Measurements from ENCODE around the gene YDJC.
A peak's percentile ranks its signal among the peaks of the same experiment; 100 is the strongest.
"Not testable (repeated sequence)": the region's sequence is repeated elsewhere in the genome, so short reads cannot be mapped to it uniquely, and the experiment has no call there.

Gene YDJC

DNA sequence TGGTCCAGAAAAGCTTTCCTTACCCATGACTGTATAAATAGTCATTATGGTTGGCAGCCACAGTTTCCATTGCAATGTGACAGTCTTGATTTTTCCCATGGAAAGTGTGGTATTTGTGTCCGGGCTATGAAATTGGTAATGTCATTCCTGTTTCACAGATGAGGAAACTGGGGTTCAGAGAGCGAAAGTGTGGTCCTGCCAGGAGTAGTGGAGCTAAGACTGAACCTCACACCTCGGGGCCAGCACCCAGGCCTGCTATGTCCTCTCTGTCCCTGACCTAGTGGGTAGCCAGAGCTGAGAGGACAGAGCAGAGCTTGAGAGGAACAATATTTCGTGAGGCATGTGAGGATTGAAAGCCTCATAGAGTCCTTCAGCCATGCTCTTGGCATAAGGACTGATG, 1.2 kb upstream of the YDJC start:
- no peak for DNase-seq

- DNase-seq = no peak
Observed at GRCh38 chr22:21628386-21629254, 1.2 kb downstream of the YDJC start.

DNA sequence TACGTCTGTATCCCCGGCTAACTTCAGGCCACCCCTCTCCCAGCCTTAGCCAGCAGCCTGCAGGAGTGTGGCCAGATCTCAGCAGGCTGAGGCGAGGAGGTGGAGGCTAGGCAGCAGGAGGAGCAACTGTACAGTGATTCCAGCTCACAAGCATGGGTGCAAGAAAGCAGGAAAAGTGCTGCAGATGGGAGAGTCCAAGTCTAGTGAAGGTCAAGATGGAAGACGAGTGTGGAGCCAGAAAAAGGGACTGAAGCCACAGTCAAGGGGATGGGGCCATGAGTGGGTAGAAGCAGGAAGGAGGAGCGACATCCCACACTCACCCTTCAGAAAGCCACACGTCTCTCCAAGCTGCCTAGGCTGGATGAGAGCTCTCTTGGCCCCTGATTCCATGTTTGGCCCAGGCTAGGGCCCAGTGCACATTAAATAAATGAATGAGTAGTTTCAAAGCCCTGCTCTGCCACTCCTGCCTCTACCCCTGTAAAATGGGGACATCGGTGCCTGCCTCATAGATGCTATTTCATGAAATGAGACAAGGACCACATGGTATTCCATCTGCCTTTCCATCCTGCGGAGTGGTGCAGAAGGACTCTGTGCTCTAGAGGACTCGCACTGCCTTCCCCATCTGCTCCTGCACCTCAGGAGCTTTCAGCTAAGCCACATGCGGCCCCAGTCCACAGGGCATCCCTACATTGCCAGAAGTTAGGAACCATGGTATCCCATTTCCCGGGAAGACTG, 2.9 kb downstream of the YDJC start:
- DNase-seq = no peak

- no peak for DNase-seq
Observed at GRCh38 chr22:21626073-21626734, 3.6 kb downstream of the YDJC start.

GRCh38 chr22:21624880-21625791, 4.7 kb downstream of the YDJC start:
- DNase-seq = no peak

- DNase-seq = peak; percentile 49
Observed at GRCh38 chr22:21624120-21624879, 5.5 kb downstream of the YDJC start.

DNA sequence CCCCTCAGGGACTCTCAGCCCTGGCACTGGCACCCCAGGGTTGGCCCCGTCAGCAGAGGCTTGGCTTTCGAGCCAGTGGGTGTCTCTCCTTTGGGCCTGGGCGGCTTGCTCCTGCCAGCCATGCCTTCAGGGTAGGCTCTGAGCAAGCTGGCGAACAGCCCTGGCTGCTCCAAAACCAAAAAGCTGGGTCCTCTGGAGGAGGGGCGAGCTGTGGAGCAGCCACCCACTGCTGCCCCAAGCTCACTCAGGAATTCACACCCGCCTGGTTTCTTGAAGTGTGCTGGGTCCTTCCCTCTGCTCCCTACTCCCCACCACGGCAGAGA, 6.2 kb downstream of the YDJC start:
- no peak for DNase-seq

GRCh38 chr22:21622919-21623647, 6.7 kb downstream of the YDJC start:
- DNase-seq = no peak

GRCh38 chr22:21622011-21622918, 7.6 kb downstream of the YDJC start:
- DNase-seq = no peak

GRCh38 chr22:21621025-21621424, 8.8 kb downstream of the YDJC start:
- DNase-seq = no peak

DNA sequence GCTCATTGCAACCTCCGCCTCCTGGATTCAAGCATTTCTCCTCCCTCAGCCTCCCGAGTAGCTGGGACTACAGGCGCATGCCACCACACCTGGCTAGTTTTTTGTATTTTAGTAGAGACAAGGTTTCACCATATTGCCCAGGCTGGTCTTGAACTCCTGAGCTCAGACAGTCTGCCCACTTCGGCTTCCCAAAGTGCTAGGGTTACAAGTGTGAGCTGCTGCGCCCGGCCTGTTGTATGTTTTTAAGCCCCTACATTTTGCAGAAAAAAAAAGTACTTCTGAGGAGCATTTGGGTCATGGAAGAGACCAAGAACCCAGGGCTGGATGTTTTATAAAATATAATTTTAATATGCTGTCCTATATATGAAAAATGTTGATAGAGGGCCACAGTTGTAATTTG, 12.5 kb downstream of the YDJC start:
- DNase-seq = not testable (repeated sequence)

DNA sequence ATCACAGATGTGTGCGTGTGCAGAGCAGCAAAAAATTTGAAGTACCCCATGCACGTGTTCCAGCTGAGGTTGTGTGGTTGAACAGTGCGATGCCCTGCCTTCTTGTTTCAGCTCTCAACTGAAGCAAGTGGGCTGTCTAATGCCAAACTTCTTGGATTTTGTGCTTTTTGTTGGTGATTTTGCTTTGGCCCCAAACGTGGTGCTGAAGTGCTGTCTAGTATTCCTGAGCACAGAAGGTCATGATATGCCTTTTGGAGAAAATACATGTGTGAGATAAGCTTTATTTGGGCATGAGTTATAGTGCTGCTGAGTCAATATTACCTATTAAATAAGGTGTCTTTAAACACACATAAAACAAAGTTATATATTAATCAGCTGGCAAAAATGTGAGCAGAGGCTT, 14.1 kb downstream of the YDJC start:
- no peak for DNase-seq

DNA sequence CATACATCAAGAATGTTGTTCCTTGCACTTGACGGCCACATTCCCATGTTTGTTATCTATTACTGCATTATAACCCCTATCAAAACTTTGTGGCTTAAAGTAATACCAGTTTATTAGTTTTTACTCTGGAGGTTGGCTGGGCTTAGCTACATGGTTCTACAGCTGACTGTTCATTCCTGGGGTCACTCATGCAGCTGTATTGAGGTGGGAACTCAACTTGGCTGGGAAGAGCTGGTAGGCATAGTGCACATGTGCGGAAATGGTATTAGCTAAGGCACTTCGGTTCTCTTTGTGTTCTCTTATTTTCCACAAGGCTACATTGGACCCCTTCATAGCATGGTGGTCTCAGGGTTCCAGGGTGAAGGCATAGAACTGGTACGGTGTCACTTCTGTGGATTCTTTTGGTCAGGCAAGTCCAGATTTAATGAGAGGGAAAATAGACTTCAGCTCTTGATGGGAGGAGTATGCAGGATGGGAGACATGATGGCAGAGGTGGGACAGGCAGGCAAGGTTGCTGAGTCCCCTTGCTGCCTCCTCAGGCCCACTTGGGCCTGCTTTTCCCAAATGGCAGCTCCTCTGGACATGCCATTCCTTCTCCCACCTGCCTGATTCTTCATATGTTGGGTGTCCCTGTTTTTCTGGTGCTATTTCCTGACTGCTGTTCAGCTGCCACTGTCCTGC, 16.1 kb downstream of the YDJC start:
- DNase-seq = no peak

GRCh38 chr22:21612858-21613257, 17.0 kb downstream of the YDJC start:
- DNase-seq = no peak

DNA sequence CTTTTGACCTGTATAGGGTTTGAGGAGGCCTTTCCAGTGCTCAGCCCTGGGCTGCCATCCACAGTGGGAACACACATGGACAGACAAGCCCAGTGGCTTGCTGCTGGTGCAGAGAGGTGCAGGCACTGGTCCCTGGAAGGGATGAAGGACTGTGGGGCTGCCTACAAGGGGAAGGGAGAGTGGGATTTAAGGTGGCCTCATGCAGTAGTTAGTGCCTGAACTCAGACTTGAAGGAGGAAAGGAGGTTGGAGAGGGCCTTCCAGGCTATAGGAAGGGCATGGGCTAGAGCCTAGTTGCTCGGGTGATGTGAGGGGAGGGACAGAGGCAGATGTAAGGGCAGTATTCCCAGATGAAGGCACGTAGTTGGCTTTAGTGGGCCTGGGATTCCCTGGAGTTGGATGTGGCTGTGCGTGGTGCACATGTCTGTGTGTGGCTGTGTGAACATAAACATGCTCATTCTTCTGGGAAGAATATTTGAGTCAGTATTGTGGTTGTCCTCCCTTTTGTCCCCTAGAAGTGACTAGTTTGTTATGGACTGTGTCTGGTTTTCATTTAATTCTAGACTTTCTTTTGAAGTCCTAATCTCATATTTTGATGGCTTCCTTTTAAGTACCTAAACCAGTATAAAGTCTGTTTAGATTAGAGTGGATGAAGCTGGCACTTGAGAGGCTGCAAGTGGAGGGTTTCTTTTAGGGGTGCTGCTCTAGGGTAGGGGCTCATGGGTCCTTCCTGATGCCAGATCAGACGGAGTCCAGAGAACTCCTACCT, 18.4 kb downstream of the YDJC start:
- DNase-seq = no peak

DNA sequence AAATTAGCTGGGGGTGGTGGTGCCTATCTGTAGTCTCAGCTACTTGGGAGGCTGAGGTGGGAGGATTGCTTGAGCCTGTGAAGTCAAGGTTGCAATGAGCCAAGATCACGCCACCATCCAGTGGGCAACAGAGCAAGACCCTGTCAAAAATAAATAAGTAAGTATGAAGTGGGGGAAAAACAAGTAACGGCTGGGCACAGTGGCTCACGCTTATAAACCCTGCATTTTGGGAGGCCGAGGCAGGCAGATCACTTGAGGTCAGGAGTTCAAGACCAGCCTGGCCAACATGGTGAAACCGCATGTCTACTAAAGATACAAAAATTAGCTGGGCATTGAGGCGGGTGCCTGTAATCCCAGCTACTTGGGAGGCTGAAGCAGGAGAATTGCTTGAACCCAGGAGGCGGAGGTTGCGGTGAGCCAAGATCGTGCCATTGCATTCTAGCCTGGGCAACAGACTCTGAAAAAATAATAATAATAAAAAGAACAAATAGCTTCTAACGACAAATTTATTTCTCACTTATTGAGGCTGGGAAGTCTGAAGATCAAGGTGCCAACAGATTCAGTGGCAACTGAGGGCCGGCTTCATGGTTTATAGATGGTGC, 20.2 kb downstream of the YDJC start:
- DNase-seq = not testable (repeated sequence)

- DNase-seq = no peak
Observed at GRCh38 chr22:21606775-21607174, 23.0 kb downstream of the YDJC start.

DNA sequence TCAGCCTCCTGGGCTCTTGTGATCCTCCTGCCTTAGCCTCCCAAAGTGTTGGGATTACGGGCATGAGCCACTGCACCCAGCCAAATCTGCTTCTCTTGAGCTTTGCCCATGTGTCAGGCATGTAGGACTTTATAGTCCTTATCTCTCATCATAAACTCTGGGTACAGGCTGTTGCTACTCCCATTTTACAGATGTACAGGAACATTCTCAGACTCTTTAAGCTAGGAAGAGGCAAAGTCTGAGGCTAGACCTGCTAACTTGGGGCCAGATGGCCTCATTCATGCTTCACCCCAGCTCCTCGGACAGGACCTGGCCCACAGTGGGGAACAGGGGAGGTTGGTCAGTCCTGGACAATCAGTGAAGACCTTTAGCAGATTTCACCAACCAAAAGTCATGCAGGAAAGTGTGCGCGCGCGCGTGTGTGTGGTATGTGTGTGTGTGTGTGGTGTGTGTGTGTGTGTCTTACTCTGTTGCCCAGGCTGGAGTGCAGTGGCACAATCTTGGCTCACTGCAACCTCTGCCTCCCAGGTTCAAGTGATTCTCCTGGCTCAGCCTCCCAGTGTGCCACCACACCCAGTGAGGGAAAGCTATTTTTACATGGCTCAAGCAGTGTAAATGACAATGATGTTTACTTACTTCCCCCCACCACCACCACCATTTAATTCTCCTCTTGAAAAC, 23.8 kb downstream of the YDJC start:
- DNase-seq = no peak

Data from CD4-positive, alpha-beta T cell treated with Interleukin-12 subunit alpha and Interleukin-12 subunit beta, for 1 hour (primary cell).